ENCODE results near the gene MIXL1.
"Not testable (repeated sequence)": the region's sequence is repeated elsewhere in the genome, so short reads cannot be mapped to it uniquely, and the experiment has no call there.

Gene MIXL1

DNA sequence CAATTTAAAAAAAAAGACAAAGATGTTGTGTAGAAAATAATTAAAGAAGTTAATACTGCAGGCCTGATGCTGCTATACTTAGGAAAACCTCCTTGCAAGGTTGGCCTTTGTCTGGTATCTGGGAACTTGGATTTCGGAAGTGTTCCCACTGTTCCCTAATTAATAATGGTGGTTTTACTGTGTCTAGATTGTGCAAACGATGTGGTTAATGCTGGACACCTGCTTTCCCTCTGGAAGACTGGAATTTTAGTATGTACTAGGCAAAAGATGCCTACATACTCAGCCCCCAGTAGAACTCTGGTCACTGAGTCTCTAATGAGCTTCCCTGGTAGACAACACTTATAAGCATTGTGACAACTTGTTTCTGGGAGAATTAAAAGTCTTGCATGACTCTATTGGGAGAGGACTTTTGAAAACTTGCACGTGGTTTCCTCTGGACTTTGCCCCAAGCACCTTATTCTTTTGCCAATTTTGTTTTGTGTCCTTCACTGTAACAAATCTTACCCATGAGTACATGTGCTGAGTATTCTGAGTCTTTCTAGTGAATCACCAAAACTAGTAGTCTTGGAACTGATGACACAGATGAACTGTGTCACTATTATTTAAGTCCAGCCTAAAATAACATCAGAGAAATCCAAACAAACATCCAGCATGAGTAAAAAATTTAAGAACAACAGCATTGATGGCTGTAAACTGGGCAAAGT, 45.1 kb downstream of the MIXL1 start:
- H2AFZ ChIP-seq (ENCODE audit: low read length) = no peak overlapping the region
- TF ChIP-seq, protein P1, sequence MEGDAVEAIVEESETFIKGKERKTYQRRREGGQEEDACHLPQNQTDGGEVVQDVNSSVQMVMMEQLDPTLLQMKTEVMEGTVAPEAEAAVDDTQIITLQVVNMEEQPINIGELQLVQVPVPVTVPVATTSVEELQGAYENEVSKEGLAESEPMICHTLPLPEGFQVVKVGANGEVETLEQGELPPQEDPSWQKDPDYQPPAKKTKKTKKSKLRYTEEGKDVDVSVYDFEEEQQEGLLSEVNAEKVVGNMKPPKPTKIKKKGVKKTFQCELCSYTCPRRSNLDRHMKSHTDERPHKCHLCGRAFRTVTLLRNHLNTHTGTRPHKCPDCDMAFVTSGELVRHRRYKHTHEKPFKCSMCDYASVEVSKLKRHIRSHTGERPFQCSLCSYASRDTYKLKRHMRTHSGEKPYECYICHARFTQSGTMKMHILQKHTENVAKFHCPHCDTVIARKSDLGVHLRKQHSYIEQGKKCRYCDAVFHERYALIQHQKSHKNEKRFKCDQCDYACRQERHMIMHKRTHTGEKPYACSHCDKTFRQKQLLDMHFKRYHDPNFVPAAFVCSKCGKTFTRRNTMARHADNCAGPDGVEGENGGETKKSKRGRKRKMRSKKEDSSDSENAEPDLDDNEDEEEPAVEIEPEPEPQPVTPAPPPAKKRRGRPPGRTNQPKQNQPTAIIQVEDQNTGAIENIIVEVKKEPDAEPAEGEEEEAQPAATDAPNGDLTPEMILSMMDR (conservative IDR thresholded peaks at IDR 0.05; ENCODE audit: low read length) = no peak
- no peak for TF ChIP-seq EZH2phosphoT487 (IDR thresholded peaks at IDR 0.05; ENCODE audit: borderline replicate concordance)
- no peaks in the 10 kb centered on the region for H3K9me2 ChIP-seq (replicated peaks; ENCODE audit: low read depth, low read length)
- no peaks in the 10 kb centered on the region for H3K9me3 ChIP-seq (ENCODE audit: insufficient read depth, low read depth, low read length)
- H3K79me2 ChIP-seq (ENCODE audit: insufficient read depth, low read length) = no peaks in the 10 kb centered on the region
- H3K4me1 ChIP-seq (ENCODE audit: insufficient read depth, low read length, poor library complexity, severe bottlenecking) = no peaks in the 10 kb centered on the region
- no peak overlapping the region for H3K9ac ChIP-seq (ENCODE audit: low read depth, low read length, poor library complexity, severe bottlenecking)
- H3K27me3 ChIP-seq (ENCODE audit: insufficient read depth, low read length, poor library complexity, severe bottlenecking) = no peaks in the 10 kb centered on the region
- peaks cover 4% of the 10 kb centered on the region; the same call in 1 of the 2 replicates for H3F3A ChIP-seq (ENCODE audit: low read depth)
- no peaks in the 10 kb centered on the region for H4K20me1 ChIP-seq (ENCODE audit: insufficient read depth, low read length, poor library complexity, severe bottlenecking)
- no peak overlapping the region for H3K4me2 ChIP-seq (ENCODE audit: low read depth, low read length, poor library complexity, severe bottlenecking)
- H3K4me3 ChIP-seq (ENCODE audit: low read length, poor library complexity, severe bottlenecking) = no peak overlapping the region
- H3K36me3 ChIP-seq (ENCODE audit: insufficient read depth, low read length) = peaks cover 44% of the 10 kb centered on the region; the same call in 1 of the 2 replicates

DNA sequence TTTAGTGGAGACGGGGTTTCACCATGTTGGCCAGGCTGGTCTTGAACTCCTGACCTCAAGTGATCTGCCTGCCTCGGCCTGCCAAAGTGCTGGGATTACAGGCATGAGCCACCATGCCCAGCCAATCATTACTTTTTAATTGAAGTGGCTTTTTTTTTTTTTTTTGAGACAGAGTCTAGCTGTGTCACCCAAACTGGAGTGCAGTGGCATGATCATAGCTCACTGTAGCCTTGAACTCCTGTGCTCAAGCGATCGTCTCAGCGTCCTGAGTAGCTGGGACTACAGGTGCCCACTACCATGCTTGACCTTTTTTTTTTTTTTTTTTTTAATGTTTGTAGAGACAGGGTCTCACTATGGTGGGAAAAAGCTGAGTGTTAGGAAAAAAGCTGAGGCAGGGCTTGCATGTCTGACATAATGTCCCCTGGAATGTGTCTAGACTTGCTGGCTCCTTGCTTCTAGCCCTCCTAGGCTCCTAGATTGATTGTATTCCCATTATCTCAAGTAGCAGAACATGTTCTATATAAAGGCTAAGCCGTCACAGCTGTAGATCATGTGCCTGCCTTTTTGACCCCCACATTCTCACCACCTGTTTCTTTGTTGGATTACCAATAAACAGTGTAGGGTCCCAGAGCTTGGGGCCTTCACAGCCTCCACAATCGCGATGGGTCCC, 48.9 kb downstream of the MIXL1 start:
- not testable (repeated sequence) for H3K4me2 ChIP-seq (ENCODE audit: low read depth, low read length, poor library complexity, severe bottlenecking); H3K9me3 ChIP-seq (ENCODE audit: insufficient read depth, low read depth, low read length); H3K9ac ChIP-seq (ENCODE audit: low read depth, low read length, poor library complexity, severe bottlenecking); H4K20me1 ChIP-seq (ENCODE audit: insufficient read depth, low read length, poor library complexity, severe bottlenecking); H3K4me3 ChIP-seq (ENCODE audit: low read length, poor library complexity, severe bottlenecking); H3K27me3 ChIP-seq (ENCODE audit: insufficient read depth, low read length, poor library complexity, severe bottlenecking); H3K79me2 ChIP-seq (ENCODE audit: insufficient read depth, low read length); H3K4me1 ChIP-seq (ENCODE audit: insufficient read depth, low read length, poor library complexity, severe bottlenecking); H2AFZ ChIP-seq (ENCODE audit: low read length); H3F3A ChIP-seq (ENCODE audit: low read depth); H3K9me2 ChIP-seq (replicated peaks; ENCODE audit: low read depth, low read length)
- peaks cover 42% of the 10 kb centered on the region; the same call in 1 of the 2 replicates for H3K36me3 ChIP-seq (ENCODE audit: insufficient read depth, low read length)

DNA sequence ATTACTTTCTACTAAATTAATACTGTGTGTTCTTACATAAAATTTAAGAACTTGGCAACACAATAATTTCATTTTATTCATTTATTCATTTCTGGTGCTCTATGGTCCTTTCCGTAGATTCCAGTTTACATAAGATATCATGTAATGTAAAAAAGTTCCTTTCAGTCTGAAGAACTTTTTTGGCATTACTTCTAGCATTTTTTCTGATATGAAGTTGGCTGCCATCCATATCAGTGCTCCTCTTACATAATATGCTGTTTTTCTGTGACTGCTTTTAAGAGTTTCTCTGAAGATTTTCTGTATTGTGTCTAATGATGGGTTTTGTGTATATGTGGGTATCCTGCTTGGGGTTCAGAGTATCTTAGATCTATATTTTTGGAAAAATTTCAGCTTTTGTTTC, 50.7 kb downstream of the MIXL1 start:
- Histone ChIP-seq H4K20me1 (ENCODE audit: insufficient read depth, low read length, poor library complexity, severe bottlenecking) (no peaks in the 10 kb centered on the region), H3K4me2 (ENCODE audit: low read depth, low read length, poor library complexity, severe bottlenecking) (no peak overlapping the region), H3K4me3 (ENCODE audit: low read length, poor library complexity, severe bottlenecking) (no peak overlapping the region), H3K4me1 (ENCODE audit: insufficient read depth, low read length, poor library complexity, severe bottlenecking) (no peaks in the 10 kb centered on the region), H3K27me3 (ENCODE audit: insufficient read depth, low read length, poor library complexity, severe bottlenecking) (no peaks in the 10 kb centered on the region), H3K36me3 (ENCODE audit: insufficient read depth, low read length) (peaks cover 27% of the 10 kb centered on the region; the same call in 1 of the 2 replicates), H3K9me2 (replicated peaks; ENCODE audit: low read depth, low read length) (no peaks in the 10 kb centered on the region), H3F3A (ENCODE audit: low read depth) (no peaks in the 10 kb centered on the region), H3K9ac (ENCODE audit: low read depth, low read length, poor library complexity, severe bottlenecking) (no peak overlapping the region), H2AFZ (ENCODE audit: low read length) (no peak overlapping the region), H3K79me2 (ENCODE audit: insufficient read depth, low read length) (no peaks in the 10 kb centered on the region), H3K9me3 (ENCODE audit: insufficient read depth, low read depth, low read length) (no peaks in the 10 kb centered on the region)
- TF ChIP-seq EZH2phosphoT487 (IDR thresholded peaks at IDR 0.05; ENCODE audit: borderline replicate concordance) = no peak
- TF ChIP-seq, protein P1 (conservative IDR thresholded peaks at IDR 0.05; ENCODE audit: low read length) = no peak

Data from Loucy (cell line).